HG02763 (cell line): Measurements from ENCODE around the gene PTPN13.

ENCODE experiments used
- ATAC-seq: cut with Tn5 transposase; IDR thresholded peaks from one replicate; pipeline ENCODE4 v1.9.1; 2021; ENCODE audit warnings: mild to moderate bottlenecking, moderate library complexity; ENCODE audit not compliant: unreplicated experiment

Gene PTPN13

GRCh38 chr4:86586626-86587380, 7.3 kb upstream of the PTPN13 start:
- ATAC-seq: no peak

- no peak for ATAC-seq
These were observed 6.6 kb upstream of the PTPN13 start for GRCh38 chr4:86587381-86588140.

- ATAC-seq: no peak
These were observed 1.4 kb upstream of the PTPN13 start for GRCh38 chr4:86592553-86593249.

GRCh38 chr4:86594559-86595425, 677 bp downstream of the PTPN13 start:
- peak; percentile 19 for ATAC-seq

GRCh38 chr4:86595426-86595805, 1.3 kb downstream of the PTPN13 start:
- ATAC-seq: no peak

- ATAC-seq: no peak
These were observed 2.7 kb downstream of the PTPN13 start for GRCh38 chr4:86596807-86597206.

- no peak for ATAC-seq
These were observed 6.0 kb downstream of the PTPN13 start for GRCh38 chr4:86600007-86600653.

- no peak for ATAC-seq
These were observed 9.3 kb downstream of the PTPN13 start for GRCh38 chr4:86603311-86603885.

- ATAC-seq: no peak
These were observed 12.7 kb downstream of the PTPN13 start for GRCh38 chr4:86606809-86607208.

- no peak for ATAC-seq
These were observed 14.8 kb downstream of the PTPN13 start for GRCh38 chr4:86608757-86609375.

GRCh38 chr4:86611757-86612156, 17.6 kb downstream of the PTPN13 start:
- no peak for ATAC-seq

GRCh38 chr4:86613734-86614133, 19.6 kb downstream of the PTPN13 start:
- no peak for ATAC-seq

- ATAC-seq: no peak
These were observed 20.8 kb downstream of the PTPN13 start for GRCh38 chr4:86614865-86615264.

- no peak for ATAC-seq
These were observed 21.4 kb downstream of the PTPN13 start for GRCh38 chr4:86615501-86615900.

GRCh38 chr4:86619656-86620055, 25.5 kb downstream of the PTPN13 start:
- no peak for ATAC-seq

GRCh38 chr4:86621435-86621834, 27.3 kb downstream of the PTPN13 start:
- ATAC-seq: no peak

GRCh38 chr4:86626066-86626465, 32.0 kb downstream of the PTPN13 start:
- ATAC-seq: no peak

- no peak for ATAC-seq
These were observed 33.5 kb downstream of the PTPN13 start for GRCh38 chr4:86627462-86628135.

- no peak for ATAC-seq
These were observed 36.5 kb downstream of the PTPN13 start for GRCh38 chr4:86630629-86631028.
